KMS-11 (cell line): ENCODE results near the gene SYT7.

Experiments used
- H2AFZ ChIP-seq: fragments of 200-600 bp; sonication (generic); 2 replicates; pipeline ENCODE4 v1.6.1; 2016; ENCODE audit warnings: antibody characterized with exemption, mixed run types, low read depth
- H3K27ac ChIP-seq: fragments of 200-600 bp; sonication (generic); 2 replicates; pipeline ENCODE4 v1.6.1; 2016; ENCODE audit warnings: mild to moderate bottlenecking, mixed run types
- H3K27me3 ChIP-seq: fragments of 200-600 bp; sonication (generic); 2 replicates; pipeline ENCODE4 v1.6.1; 2017; ENCODE audit warnings: mild to moderate bottlenecking, low read depth, mixed run types, moderate library complexity; ENCODE audit not compliant: insufficient read depth
- H3K36me3 ChIP-seq: fragments of 200-600 bp; sonication (generic); 2 replicates; pipeline ENCODE4 v1.6.1; 2017; ENCODE audit warnings: mild to moderate bottlenecking, mixed run types; ENCODE audit not compliant: insufficient read depth
- H3K4me1 ChIP-seq: fragments of 200-600 bp; sonication (generic); 2 replicates; pipeline ENCODE4 v1.6.1; 2016; ENCODE audit warnings: mild to moderate bottlenecking, low read depth, mixed run types; ENCODE audit not compliant: poor library complexity, severe bottlenecking
- H3K4me2 ChIP-seq: fragments of 200-600 bp; sonication (generic); 2 replicates; pipeline ENCODE4 v1.7.0; 2016; ENCODE audit warnings: mild to moderate bottlenecking, mixed run types
- H3K4me3 ChIP-seq: fragments of 200-600 bp; sonication (generic); IDR thresholded peaks from 2 replicates; pipeline ENCODE4 v1.6.1; 2017; ENCODE audit warnings: low read depth, low read length, mixed read lengths; ENCODE audit not compliant: insufficient read depth
- H3K79me2 ChIP-seq: fragments of 200-600 bp; sonication (generic); 2 replicates; pipeline ENCODE4 v1.6.1; 2016; ENCODE audit warnings: low read depth, mixed run types; ENCODE audit not compliant: insufficient read depth
- H3K9ac ChIP-seq: fragments of 200-600 bp; sonication (generic); 2 replicates; pipeline ENCODE4 v1.6.1; 2016; ENCODE audit warnings: mild to moderate bottlenecking, mixed run types
- H4K20me1 ChIP-seq: fragments of 200-600 bp; sonication (generic); 2 replicates; pipeline ENCODE4 v1.6.1; 2016; ENCODE audit warnings: mild to moderate bottlenecking, mixed run types; ENCODE audit not compliant: insufficient read depth
- CTCF ChIP-seq: fragments of 200-600 bp; sonication (generic); conservative IDR thresholded peaks from 2 replicates; pipeline ENCODE4 v1.6.1; 2017; ENCODE audit warnings: low read depth, mild to moderate bottlenecking, antibody characterized with exemption, low read length, moderate library complexity, mixed read lengths

SYT7 gene

GRCh38 chr11:61537326-61537725 lies 43.5 kb downstream of the SYT7 start:
- no peak overlapping the region for H3K27ac ChIP-seq
- no peak overlapping the region for H2AFZ ChIP-seq
- TF ChIP-seq CTCF = no peak
- H4K20me1 ChIP-seq = no peaks in the 10 kb centered on the region
- no peak overlapping the region for H3K4me2 ChIP-seq
- no peak overlapping the region for H3K9ac ChIP-seq
- no peaks in the 10 kb centered on the region for H3K36me3 ChIP-seq
- no peaks in the 10 kb centered on the region for H3K79me2 ChIP-seq
- H3K4me1 ChIP-seq = no peaks in the 10 kb centered on the region
- peaks cover 91% of the 10 kb centered on the region for H3K27me3 ChIP-seq
- H3K4me3 ChIP-seq = no peak overlapping the region

- Histone ChIP-seq H3K4me3 (no peak overlapping the region), H3K4me1 (no peaks in the 10 kb centered on the region), H4K20me1 (no peaks in the 10 kb centered on the region), H3K9ac (no peak overlapping the region), H3K79me2 (no peaks in the 10 kb centered on the region), H3K36me3 (no peaks in the 10 kb centered on the region), H3K4me2 (no peak overlapping the region), H2AFZ (no peak overlapping the region), H3K27ac (no peak overlapping the region), H3K27me3 (peaks cover 86% of the 10 kb centered on the region)
- no peak for TF ChIP-seq CTCF
These were observed 44.1 kb downstream of the SYT7 start for GRCh38 chr11:61536676-61537270.

GRCh38 chr11:61535998-61536675 lies 44.7 kb downstream of the SYT7 start:
- Histone ChIP-seq H3K27me3 (peaks cover 87% of the 10 kb centered on the region), H3K36me3 (no peaks in the 10 kb centered on the region), H4K20me1 (no peaks in the 10 kb centered on the region), H3K4me1 (no peaks in the 10 kb centered on the region), H3K9ac (no peak overlapping the region), H2AFZ (no peak overlapping the region), H3K4me3 (no peak overlapping the region), H3K4me2 (no peak overlapping the region), H3K79me2 (no peaks in the 10 kb centered on the region), H3K27ac (no peak overlapping the region)
- TF ChIP-seq CTCF = no peak

GRCh38 chr11:61534933-61535839 lies 45.7 kb downstream of the SYT7 start:
- Histone ChIP-seq H4K20me1 (no peaks in the 10 kb centered on the region), H3K36me3 (no peaks in the 10 kb centered on the region), H3K4me2 (no peak overlapping the region), H3K27me3 (peaks cover 87% of the 10 kb centered on the region), H3K4me3 (no peak overlapping the region), H3K4me1 (no peaks in the 10 kb centered on the region), H3K27ac (no peak overlapping the region), H3K79me2 (no peaks in the 10 kb centered on the region), H3K9ac (no peak overlapping the region), H2AFZ (no peak overlapping the region)
- no peak for TF ChIP-seq CTCF
